Measurements from ENCODE around the gene PRUNE2.

GRCh38 chr9:76818271-76818670, 87.6 kb downstream of the PRUNE2 start:
- TF ChIP-seq POLR2AphosphoS5 (IDR thresholded peaks at IDR 0.05) (peak; percentile 88 to 91), CTCF (IDR thresholded peaks at IDR 0.05) (no peak), POLR2A (IDR thresholded peaks at IDR 0.05; ENCODE audit: low read depth) (no peak)
